ENCODE measurements around the gene CEP192.

- TF ChIP-seq CTCF (conservative IDR thresholded peaks at IDR 0.05 in 1 of 2, IDR thresholded peaks at IDR 0.05 in 1 of 2; ENCODE audit: extremely low read depth in 1 of 2, insufficient read depth in 1 of 2, low read depth in 1 of 2, low read length in 2 of 2) = no peak
- TF ChIP-seq EZH2 (IDR thresholded peaks at IDR 0.05; ENCODE audit: borderline replicate concordance, low read length) = no peak
These were observed 16.0 kb downstream of the CEP192 start for GRCh38 chr18:13007248-13007560.

Data from mammary epithelial cell (primary cell).